HL-60 (cell line): ENCODE results near the gene MASP1.

Experiments used
- DNase-seq, 2 experiments: peaks; one replicate each; pipeline ENCODE4 v3.0.0-alpha.2; 2010 to 2020; ENCODE audit warnings: low read depth in 1 of 2, low spot score in 1 of 2
- H3K27ac ChIP-seq: fragments of 250-450 bp; sonication (Bioruptor Pico); replicated peaks from 2 replicates; pipeline ENCODE4 v1.5.1; 2020; ENCODE audit warnings: mild to moderate bottlenecking, moderate library complexity
- H3K27me3 ChIP-seq: fragments of 250-450 bp; sonication (Bioruptor Pico); 2 replicates; pipeline ENCODE4 v1.5.1; 2021; ENCODE audit warnings: mild to moderate bottlenecking, moderate library complexity; ENCODE audit not compliant: insufficient read depth, poor library complexity, severe bottlenecking
- H3K4me3 ChIP-seq: replicated peaks from 2 replicates; pipeline ENCODE4 v1.5.1; 2011; ENCODE audit warnings: mild to moderate bottlenecking, control low read depth, low read length; ENCODE audit not compliant: insufficient read depth
- GABPA ChIP-seq: IDR thresholded peaks from 2 replicates; pipeline ENCODE4 v1.6.1; 2012; ENCODE audit warnings: low read depth
- POLR2AphosphoS5 ChIP-seq: IDR thresholded peaks from 2 replicates; pipeline ENCODE4 v1.6.1; 2012; ENCODE audit warnings: low read depth
- SPI1 ChIP-seq: IDR thresholded peaks from 2 replicates; pipeline ENCODE4 v1.6.1; 2012; ENCODE audit warnings: low read depth, mild to moderate bottlenecking, borderline replicate concordance
- TF ChIP-seq, protein P1 (sequence below): IDR thresholded peaks from one replicate; pipeline ENCODE4 v1.5.1; 2011; ENCODE audit warnings: low read length, control low read depth, inconsistent platforms; ENCODE audit not compliant: insufficient read depth
- TF ChIP-seq, protein P2 (sequence below): IDR thresholded peaks from 2 replicates; pipeline ENCODE4 v1.6.1; 2012; ENCODE audit warnings: low read depth; ENCODE audit not compliant: insufficient replicate concordance

MASP1 gene

DNA sequence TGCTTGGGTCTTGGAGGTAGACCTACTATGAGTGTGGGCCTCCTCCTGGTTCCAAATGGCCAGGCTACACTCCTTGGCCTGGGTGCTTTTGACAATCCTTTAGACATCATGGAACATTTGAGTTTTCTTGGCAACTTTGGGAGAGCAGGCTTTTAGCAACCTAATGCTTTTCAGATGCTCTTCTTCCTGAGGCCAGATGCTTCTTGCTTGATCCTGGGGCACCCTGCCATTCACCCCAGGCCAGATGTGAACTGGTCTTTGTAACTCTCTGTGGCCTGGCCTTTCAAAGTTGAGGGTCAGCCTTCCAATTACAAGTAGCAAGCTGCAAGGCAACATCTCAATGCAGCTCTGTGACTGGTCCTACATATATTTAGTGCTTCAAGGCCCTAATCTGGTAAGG is 53.8 kb downstream of the MASP1 start:
- H3K4me3 ChIP-seq: no peak overlapping the region
- TF ChIP-seq GABPA (no peak), SPI1 (no peak), POLR2AphosphoS5 (no peak)
- TF ChIP-seq, protein P1, sequence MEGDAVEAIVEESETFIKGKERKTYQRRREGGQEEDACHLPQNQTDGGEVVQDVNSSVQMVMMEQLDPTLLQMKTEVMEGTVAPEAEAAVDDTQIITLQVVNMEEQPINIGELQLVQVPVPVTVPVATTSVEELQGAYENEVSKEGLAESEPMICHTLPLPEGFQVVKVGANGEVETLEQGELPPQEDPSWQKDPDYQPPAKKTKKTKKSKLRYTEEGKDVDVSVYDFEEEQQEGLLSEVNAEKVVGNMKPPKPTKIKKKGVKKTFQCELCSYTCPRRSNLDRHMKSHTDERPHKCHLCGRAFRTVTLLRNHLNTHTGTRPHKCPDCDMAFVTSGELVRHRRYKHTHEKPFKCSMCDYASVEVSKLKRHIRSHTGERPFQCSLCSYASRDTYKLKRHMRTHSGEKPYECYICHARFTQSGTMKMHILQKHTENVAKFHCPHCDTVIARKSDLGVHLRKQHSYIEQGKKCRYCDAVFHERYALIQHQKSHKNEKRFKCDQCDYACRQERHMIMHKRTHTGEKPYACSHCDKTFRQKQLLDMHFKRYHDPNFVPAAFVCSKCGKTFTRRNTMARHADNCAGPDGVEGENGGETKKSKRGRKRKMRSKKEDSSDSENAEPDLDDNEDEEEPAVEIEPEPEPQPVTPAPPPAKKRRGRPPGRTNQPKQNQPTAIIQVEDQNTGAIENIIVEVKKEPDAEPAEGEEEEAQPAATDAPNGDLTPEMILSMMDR: no peak
- TF ChIP-seq, protein P2, sequence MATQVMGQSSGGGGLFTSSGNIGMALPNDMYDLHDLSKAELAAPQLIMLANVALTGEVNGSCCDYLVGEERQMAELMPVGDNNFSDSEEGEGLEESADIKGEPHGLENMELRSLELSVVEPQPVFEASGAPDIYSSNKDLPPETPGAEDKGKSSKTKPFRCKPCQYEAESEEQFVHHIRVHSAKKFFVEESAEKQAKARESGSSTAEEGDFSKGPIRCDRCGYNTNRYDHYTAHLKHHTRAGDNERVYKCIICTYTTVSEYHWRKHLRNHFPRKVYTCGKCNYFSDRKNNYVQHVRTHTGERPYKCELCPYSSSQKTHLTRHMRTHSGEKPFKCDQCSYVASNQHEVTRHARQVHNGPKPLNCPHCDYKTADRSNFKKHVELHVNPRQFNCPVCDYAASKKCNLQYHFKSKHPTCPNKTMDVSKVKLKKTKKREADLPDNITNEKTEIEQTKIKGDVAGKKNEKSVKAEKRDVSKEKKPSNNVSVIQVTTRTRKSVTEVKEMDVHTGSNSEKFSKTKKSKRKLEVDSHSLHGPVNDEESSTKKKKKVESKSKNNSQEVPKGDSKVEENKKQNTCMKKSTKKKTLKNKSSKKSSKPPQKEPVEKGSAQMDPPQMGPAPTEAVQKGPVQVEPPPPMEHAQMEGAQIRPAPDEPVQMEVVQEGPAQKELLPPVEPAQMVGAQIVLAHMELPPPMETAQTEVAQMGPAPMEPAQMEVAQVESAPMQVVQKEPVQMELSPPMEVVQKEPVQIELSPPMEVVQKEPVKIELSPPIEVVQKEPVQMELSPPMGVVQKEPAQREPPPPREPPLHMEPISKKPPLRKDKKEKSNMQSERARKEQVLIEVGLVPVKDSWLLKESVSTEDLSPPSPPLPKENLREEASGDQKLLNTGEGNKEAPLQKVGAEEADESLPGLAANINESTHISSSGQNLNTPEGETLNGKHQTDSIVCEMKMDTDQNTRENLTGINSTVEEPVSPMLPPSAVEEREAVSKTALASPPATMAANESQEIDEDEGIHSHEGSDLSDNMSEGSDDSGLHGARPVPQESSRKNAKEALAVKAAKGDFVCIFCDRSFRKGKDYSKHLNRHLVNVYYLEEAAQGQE: no peak
- DNase-seq: no peak
- H3K27me3 ChIP-seq: no peaks in the 10 kb centered on the region
- H3K27ac ChIP-seq: no peak overlapping the region

DNA sequence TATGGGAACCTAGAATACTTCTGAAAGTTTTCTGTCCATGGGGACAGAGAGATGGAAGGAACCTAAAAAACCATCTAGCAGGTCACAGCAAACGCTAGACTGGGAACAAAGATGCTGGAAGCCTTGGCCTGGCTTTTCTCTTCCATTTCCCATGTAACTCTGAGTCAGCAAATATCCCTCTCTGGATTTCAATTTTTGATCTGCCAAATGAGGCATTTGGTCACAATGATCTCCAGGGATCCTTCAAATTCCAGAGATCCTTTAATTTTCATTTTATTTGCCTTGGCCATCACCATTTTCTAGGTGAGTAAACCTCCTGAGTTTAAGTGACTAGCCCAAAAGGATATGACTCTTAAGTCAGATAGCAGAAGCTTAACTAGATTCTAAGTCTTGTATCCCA is 54.6 kb downstream of the MASP1 start:
- no peak for TF ChIP-seq GABPA
- TF ChIP-seq, protein P1: no peak
- TF ChIP-seq SPI1: no peak
- no peak for TF ChIP-seq POLR2AphosphoS5
- TF ChIP-seq, protein P2: no peak
- H3K27me3 ChIP-seq: no peaks in the 10 kb centered on the region
- H3K4me3 ChIP-seq: no peak overlapping the region
- no peak for DNase-seq
- no peak overlapping the region for H3K27ac ChIP-seq

DNA sequence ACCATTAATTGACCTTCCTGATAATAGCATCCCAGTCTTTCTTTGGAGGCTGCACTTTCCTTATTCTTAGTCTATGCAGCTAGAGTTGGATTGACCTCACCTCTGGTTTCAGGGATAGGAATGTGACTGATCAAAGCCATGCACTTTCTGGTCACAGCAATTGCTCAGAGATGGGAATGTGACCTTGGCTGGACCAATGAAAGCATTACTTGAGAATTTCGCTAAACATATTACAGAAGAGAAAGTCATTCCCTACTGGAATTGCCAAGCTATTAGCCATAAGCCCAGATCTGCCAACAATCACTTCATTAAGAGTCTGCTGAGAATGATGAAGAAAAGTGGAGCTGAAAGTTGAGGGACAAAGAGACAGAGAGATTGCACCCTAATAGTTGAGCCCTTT is 61.5 kb downstream of the MASP1 start:
- DNase-seq: no peak
- H3K4me3 ChIP-seq: no peak overlapping the region
- peaks cover 3% of the 10 kb centered on the region for H3K27me3 ChIP-seq
- H3K27ac ChIP-seq: no peak overlapping the region
- no peak for TF ChIP-seq SPI1
- TF ChIP-seq, protein P1: no peak
- TF ChIP-seq, protein P2: no peak
- no peak for TF ChIP-seq POLR2AphosphoS5
- no peak for TF ChIP-seq GABPA
